HepG2 (cell line): ENCODE results near the gene UGT1A7. TPM values are rescaled to one million over a fixed set of nuclear protein-coding genes. Genes with fewer than 3 reads are reported as not detected.

ENCODE experiments used
- ATAC-seq: fragments of 200-7000 bp; cut with Tn5 transposase; 3 replicates; pipeline ENCODE4 v1.9.1; 2020; ENCODE audit warnings: mild to moderate bottlenecking, moderate library complexity
- BruUV-seq: library from RNA; stranded (reverse); fragments of 400-500 nt; replicated peaks from 2 replicates; lab custom pipeline; 2021; lab: Mats Ljungman, UMichigan
- CTCF ChIA-PET: fragments of 300-600 bp; formaldehyde crosslinking; extraction: SDS; loops from one replicate; lab custom pipeline; 2021; ENCODE audit warnings: low total read pairs, inconsistent platforms, low intra/inter-chr PET ratio; lab: Yijun Ruan, JAX
- POLR2A ChIA-PET: fragments of 350-600 bp; sonication (Branson Sonifier 250); formaldehyde crosslinking; loops from one replicate; lab custom pipeline; 2020; ENCODE audit warnings: antibody characterized with exemption, inconsistent platforms; lab: Yijun Ruan, JAX
- DNase-seq: peaks from one replicate; pipeline ENCODE4 v3.0.0-alpha.2; 2015; ENCODE audit warnings: low spot score
- FAIRE-seq: peaks from 3 replicates; lab custom pipeline; 2011; peaks lifted over from hg19 to GRCh38; lab: Jason Lieb, UNC
- H2AFZ ChIP-seq: one replicate; pipeline ENCODE4 v1.6.1; 2011; ENCODE audit warnings: low read length, inconsistent platforms
- H3K27ac ChIP-seq: fragments of 300-600 bp; 3 replicates; pipeline ENCODE4 v1.8.0; 2011; ENCODE audit warnings: mixed run types, mild to moderate bottlenecking, mixed read lengths, low read length, inconsistent platforms; ENCODE audit not compliant: insufficient read depth; ENCODE audit errors: extremely low read length
- H3K27me3 ChIP-seq, 2 experiments: fragments of 200-600 bp in 1 of 2; 2 replicates in 1 of 2; 3 replicates in 1 of 2; pipeline versions ENCODE4 v1.6.0 to v1.8.0; 2011; ENCODE audit warnings: low read length in 2 of 2, mild to moderate bottlenecking in 2 of 2, moderate library complexity in 2 of 2, inconsistent platforms in 1 of 2; ENCODE audit not compliant: insufficient read depth in 2 of 2, control insufficient read depth in 1 of 2
- H3K36me3 ChIP-seq, 2 experiments: fragments of 200-600 bp in 1 of 2; replicated peaks in 1 of 2; 2 replicates in 1 of 2; 3 replicates in 1 of 2; pipeline versions ENCODE4 v1.5.1 to v1.8.0; 2011; ENCODE audit warnings: low read length in 2 of 2, inconsistent platforms in 1 of 2; ENCODE audit not compliant: insufficient read depth in 2 of 2, control insufficient read depth in 1 of 2
- H3K4me1 ChIP-seq: 2 replicates; pipeline ENCODE4 v1.5.1; 2012; ENCODE audit warnings: low read length, inconsistent platforms; ENCODE audit not compliant: insufficient read depth
- H3K4me2 ChIP-seq: 2 replicates; pipeline ENCODE4 v1.6.0; 2011; ENCODE audit warnings: low read depth, low read length, inconsistent platforms
- H3K4me3 ChIP-seq, 3 experiments: fragments of 200-600 bp in 1 of 3; sonication (generic), shearing (Covaris generic) in 1 of 3; replicated peaks in 1 of 3; 2 replicates each; pipeline ENCODE4 v1.5.1; 2011 to 2016; ENCODE audit warnings: low read length in 3 of 3, inconsistent platforms in 2 of 3, low read depth in 2 of 3, mild to moderate bottlenecking in 2 of 3, control low read depth in 1 of 3, mixed read lengths in 1 of 3; ENCODE audit not compliant: insufficient read depth in 1 of 3
- H3K79me2 ChIP-seq: one replicate; pipeline ENCODE4 v1.6.1; 2011; ENCODE audit warnings: low read length, inconsistent platforms; ENCODE audit not compliant: insufficient read depth
- H3K9ac ChIP-seq: 2 replicates; pipeline ENCODE4 v1.6.0; 2011; ENCODE audit warnings: mild to moderate bottlenecking, low read depth, low read length, inconsistent platforms; ENCODE audit not compliant: insufficient read depth
- H3K9me3 ChIP-seq: 2 replicates; pipeline ENCODE4 v1.5.1; 2012; ENCODE audit warnings: mild to moderate bottlenecking, low read length
- H4K20me1 ChIP-seq: 2 replicates; pipeline ENCODE4 v1.6.0; 2011; ENCODE audit warnings: inconsistent platforms, mild to moderate bottlenecking, low read length, moderate library complexity; ENCODE audit not compliant: insufficient read depth
- AFF4 ChIP-seq: sonication (generic); formaldehyde crosslinking; IDR thresholded peaks from 2 replicates; pipeline ENCODE4 v1.4.0; 2020; ENCODE audit warnings: missing genetic modification reagents
- BATF2 ChIP-seq: sonication (generic); formaldehyde crosslinking; IDR thresholded peaks from 2 replicates; pipeline ENCODE4 v1.8.0; 2022; ENCODE audit warnings: mild to moderate bottlenecking, missing genetic modification reagents, moderate library complexity
- BCL6 ChIP-seq: IDR thresholded peaks from 2 replicates; pipeline ENCODE4 v1.6.1; 2016; ENCODE audit warnings: missing genetic modification reagents, missing compliant biosample characterization
- EZH2 ChIP-seq: conservative IDR thresholded peaks from 2 replicates; pipeline ENCODE4 v1.6.1; 2012; ENCODE audit warnings: mild to moderate bottlenecking, low read depth, low read length, moderate library complexity
- HMGA1 ChIP-seq: sonication (generic); formaldehyde crosslinking; conservative IDR thresholded peaks from 2 replicates; pipeline ENCODE4 v1.4.0; 2020; ENCODE audit warnings: missing genetic modification reagents
- HNF1B ChIP-seq: sonication (generic); formaldehyde crosslinking; IDR thresholded peaks from 2 replicates; pipeline ENCODE4 v1.5.1; 2020; ENCODE audit warnings: mild to moderate bottlenecking, moderate library complexity, missing genetic modification reagents
- IKZF5 ChIP-seq: IDR thresholded peaks from 2 replicates; pipeline ENCODE4 v1.6.1; 2018; ENCODE audit warnings: missing genetic modification reagents, mild to moderate bottlenecking, missing compliant biosample characterization
- KDM2A ChIP-seq: sonication (generic); formaldehyde crosslinking; IDR thresholded peaks from 2 replicates; pipeline ENCODE4 v1.4.0; 2020; ENCODE audit warnings: low read depth, missing genetic modification reagents, borderline replicate concordance
- MAFF ChIP-seq: IDR thresholded peaks from 2 replicates; pipeline ENCODE4 v1.6.1; 2011; ENCODE audit warnings: low read depth, low read length, improper control_type of control experiment
- NCOA5 ChIP-seq: sonication (generic); formaldehyde crosslinking; IDR thresholded peaks from 2 replicates; pipeline ENCODE4 v1.4.0; 2020; ENCODE audit warnings: missing genetic modification reagents
- REL ChIP-seq: sonication (generic); formaldehyde crosslinking; conservative IDR thresholded peaks from 2 replicates; pipeline ENCODE4 v1.8.0; 2022; ENCODE audit warnings: mild to moderate bottlenecking, missing genetic modification reagents, moderate library complexity
- ZNF101 ChIP-seq: sonication (generic); formaldehyde crosslinking; IDR thresholded peaks from 2 replicates; pipeline ENCODE4 v1.4.0; 2020; ENCODE audit warnings: mild to moderate bottlenecking, low read depth, missing genetic modification reagents, borderline replicate concordance
- ZNF124 ChIP-seq: sonication (generic); formaldehyde crosslinking; IDR thresholded peaks from 2 replicates; pipeline ENCODE4 v1.4.0; 2020; ENCODE audit warnings: missing genetic modification reagents
- ZNF296 ChIP-seq: sonication (generic); formaldehyde crosslinking; conservative IDR thresholded peaks from 2 replicates; pipeline ENCODE4 v1.5.0; 2020; ENCODE audit warnings: mild to moderate bottlenecking, missing genetic modification reagents
- ZNF44 ChIP-seq: sonication (generic); formaldehyde crosslinking; IDR thresholded peaks from 2 replicates; pipeline ENCODE4 v1.5.1; 2020; ENCODE audit warnings: mild to moderate bottlenecking, missing genetic modification reagents
- ZNF670 ChIP-seq: sonication (generic); formaldehyde crosslinking; IDR thresholded peaks from 2 replicates; pipeline ENCODE4 v1.8.0; 2022; ENCODE audit warnings: mild to moderate bottlenecking, missing genetic modification reagents, borderline replicate concordance
- ZSCAN20 ChIP-seq: sonication (generic); formaldehyde crosslinking; IDR thresholded peaks from 2 replicates; pipeline ENCODE4 v1.4.0; 2020; ENCODE audit warnings: missing genetic modification reagents, mild to moderate bottlenecking, borderline replicate concordance
- WGBS: methylation state at CpG from one replicate; pipeline ENCODE4 v1.1.6; 2017; ENCODE audit warnings: low lambda C conversion rate; 5-methylcytosine and 5-hydroxymethylcytosine counted together
- in situ Hi-C: cut with HindIII; loops from 2 replicates; pipeline ENCODE4 v1.10.0; 2017; ENCODE audit warnings: low pct_unique_long_range_greater_than_20kb; ENCODE audit not compliant: extremely low pct_ligation_motif_present
- intact Hi-C: fragments of 100-400 bp; cut with micrococcal nuclease; formaldehyde crosslinking; loops from one replicate; pipeline ENCODE4 v1.10.0; 2022; ENCODE audit not compliant: unreplicated experiment
- polyA plus RNA-seq, 8 experiments: library from polyadenylated mRNA; depleted of rRNA in 3 of 8; stranded (reverse) in 7 of 8; unstranded in 1 of 8; fragments of >200 nt; fragmentation: Illumina TruSeq in 4 of 8; extraction: Trizol in 4 of 8; gene quantifications; 2 replicates each; pipeline versions ENCODE4 v1.2.1 to v1.2.3, GENCODE V29; 2011 to 2016; ENCODE audit warnings: low read depth in 4 of 8, missing spikeins in 1 of 8, mixed read lengths in 1 of 8; ENCODE audit not compliant: insufficient read depth in 1 of 8
- total RNA-seq, 5 experiments: library from RNA; depleted of rRNA; stranded (reverse); fragments of >200 nt; fragmentation: Illumina TruSeq; extraction: Trizol; gene quantifications; 2 replicates each; pipeline ENCODE4 v1.2.3, GENCODE V29; 2016; ENCODE audit warnings: low read depth in 1 of 5

The UGT1A7 gene
- total and polyA plus RNA-seq, 2 of the 13 experiments (the other 11 are each of a cell fraction or from before 2014, with no cell fraction given), result not detected

- no peaks in the 10 kb centered on the region for H3K9me3 ChIP-seq
- intact Hi-C loops, result no loop called here
- peaks cover 9 to 74% of the 10 kb centered on the region in 2 experiments; a peak in 3 of 5 replicates for H3K27me3 ChIP-seq
- ChIA-PET CTCF (no interaction called here), POLR2A (no interaction called here)
- DNase-seq, result peak; percentile 30
- in situ Hi-C loops, result no loop called here
- no peak within 1 kb of the TSS for H3K4me3 ChIP-seq
- no peaks in the 10 kb centered on the region for H3K36me3 ChIP-seq
- no TSS peak for BruUV-seq
- no peak within 1 kb of the TSS for H3K4me2 ChIP-seq
- no peak within 1 kb of the TSS for H2AFZ ChIP-seq
- H3K79me2 ChIP-seq, result no peaks in the 10 kb centered on the region
- no peaks in the 10 kb centered on the region for H4K20me1 ChIP-seq
- H3K9ac ChIP-seq, result no peak within 1 kb of the TSS
- WGBS, result 62% methylated on average over 6 of the region's 6 CpGs
- H3K27ac ChIP-seq, result no peak within 1 kb of the TSS
- H3K4me1 ChIP-seq, result peaks cover 46% of the 10 kb centered on the region
- no peak for FAIRE-seq
- ATAC-seq, result peak; percentile 13; the same call in 1 of the 3 replicates
- TF ChIP-seq HNF1B (CRISPR knock-in tag) (no peak), REL (CRISPR knock-in tag) (no peak), ZNF670 (CRISPR knock-in tag) (no peak), ZNF101 (CRISPR knock-in tag) (no peak), ZNF296 (CRISPR knock-in tag) (no peak), ZNF44 (CRISPR knock-in tag) (no peak), NCOA5 (no peak), ZSCAN20 (CRISPR knock-in tag) (no peak), HMGA1 (CRISPR knock-in tag) (no peak), ZNF124 (CRISPR knock-in tag) (no peak), BCL6 (CRISPR knock-in tag) (no peak), AFF4 (CRISPR knock-in tag) (no peak), EZH2 (no peak), IKZF5 (CRISPR knock-in tag) (no peak), MAFF (no peak), KDM2A (CRISPR knock-in tag) (no peak), BATF2 (CRISPR knock-in tag) (no peak)
Measured at GRCh38 chr2:233760043-233760442, 78.3 kb downstream of the UGT1A7 start, which contains the start of gene UGT1A1. UGT1A1 (plus strand) TSS chr2:233760270; CDS start chr2:233760288, 18 bp downstream.
